Mesendoderm (in vitro differentiated cells): Measurements from ENCODE around the gene LRP8.

Experiments used
- DNase-seq: peaks from one replicate; pipeline ENCODE4 v3.0.0; 2013
- H2AK5ac ChIP-seq: 2 replicates; pipeline ENCODE4 v1.6.1; 2013; ENCODE audit warnings: low read length, inconsistent platforms
- H2BK120ac ChIP-seq: 2 replicates; pipeline ENCODE4 v1.6.1; 2013; ENCODE audit warnings: low read depth, mild to moderate bottlenecking, low read length, moderate library complexity, mixed read lengths
- H2BK15ac ChIP-seq: replicated peaks from 2 replicates; pipeline ENCODE4 v1.6.1; 2013; ENCODE audit warnings: low read depth, mild to moderate bottlenecking, moderate library complexity
- H2BK5ac ChIP-seq: 2 replicates; pipeline ENCODE4 v1.6.1; 2013; ENCODE audit warnings: low read length, inconsistent platforms
- H3K18ac ChIP-seq: 2 replicates; pipeline ENCODE4 v1.6.1; 2013; ENCODE audit warnings: mild to moderate bottlenecking, low read length, mixed read lengths
- H3K23ac ChIP-seq: one replicate; pipeline ENCODE4 v1.6.1; 2013; ENCODE audit warnings: low read length
- H3K27ac ChIP-seq: 2 replicates; pipeline ENCODE4 v1.5.1; 2013; ENCODE audit warnings: low read depth, mild to moderate bottlenecking, inconsistent platforms, low read length, moderate library complexity
- H3K27me3 ChIP-seq: 2 replicates; pipeline ENCODE4 v1.6.1; 2013; ENCODE audit warnings: low read length, control low read depth, mild to moderate bottlenecking, inconsistent platforms; ENCODE audit not compliant: insufficient read depth, poor library complexity
- H3K36me3 ChIP-seq: 2 replicates; pipeline ENCODE4 v1.6.1; 2013; ENCODE audit warnings: low read length, inconsistent platforms; ENCODE audit not compliant: control insufficient read depth, insufficient read depth
- H3K4ac ChIP-seq: one replicate; pipeline ENCODE4 v1.6.1; 2013; ENCODE audit warnings: low read depth, mild to moderate bottlenecking, low read length, moderate library complexity
- H3K4me1 ChIP-seq: 2 replicates; pipeline ENCODE4 v1.6.1; 2013; ENCODE audit warnings: low read depth, low read length, inconsistent platforms; ENCODE audit not compliant: control insufficient read depth
- H3K4me2 ChIP-seq: 2 replicates; pipeline ENCODE4 v1.6.1; 2013; ENCODE audit warnings: low read length
- H3K4me3 ChIP-seq: 2 replicates; pipeline ENCODE4 v1.5.1; 2013; ENCODE audit warnings: mild to moderate bottlenecking, low read length
- H3K56ac ChIP-seq: one replicate; pipeline ENCODE4 v1.6.1; 2013; ENCODE audit warnings: low read length
- H3K79me1 ChIP-seq: 2 replicates; pipeline ENCODE4 v1.6.1; 2013; ENCODE audit warnings: low read length, inconsistent platforms
- H3K79me2 ChIP-seq: 2 replicates; pipeline ENCODE4 v1.6.1; 2013; ENCODE audit warnings: mild to moderate bottlenecking, low read length; ENCODE audit not compliant: control insufficient read depth, insufficient read depth
- H3K9ac ChIP-seq: 2 replicates; pipeline ENCODE4 v1.6.1; 2013; ENCODE audit warnings: low read length, inconsistent platforms
- H4K5ac ChIP-seq: one replicate; pipeline ENCODE4 v1.6.1; 2013; ENCODE audit warnings: low read length
- H4K8ac ChIP-seq: one replicate; pipeline ENCODE4 v1.6.1; 2013; ENCODE audit warnings: low read depth, mild to moderate bottlenecking, control low read depth, low read length, moderate library complexity
- WGBS: extraction: QIAGEN DNeasy Blood & Tissue Kit; methylation state at CpG from one replicate; pipeline ENCODE4 v1.1.7; 2013; ENCODE audit warnings: low lambda C conversion rate, missing lambda C conversion rate; ENCODE audit not compliant: insufficient coverage; ENCODE audit errors: extremely low coverage; 5-methylcytosine and 5-hydroxymethylcytosine counted together

Gene LRP8

DNA sequence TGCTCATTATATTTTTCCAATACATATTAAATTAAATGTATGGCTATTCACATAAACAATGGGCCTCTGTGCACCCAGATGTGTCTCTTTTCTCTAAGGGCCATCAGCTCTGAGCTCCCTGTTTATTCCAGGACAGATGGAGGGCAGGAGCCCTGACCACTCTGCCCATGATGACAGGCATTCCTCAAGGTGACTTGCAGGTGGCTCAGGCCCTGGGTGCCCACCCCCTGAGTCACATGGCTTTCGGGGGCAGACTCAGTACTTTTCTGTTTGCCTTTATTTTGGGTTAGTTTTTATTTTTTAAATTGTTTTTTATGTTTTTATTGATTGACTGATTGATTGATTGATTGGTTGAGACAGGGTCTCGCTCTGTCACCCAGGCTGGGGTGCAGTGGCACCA lies 6.4 kb upstream of the LRP8 start:
- H2BK5ac ChIP-seq = no peak overlapping the region
- H3K9ac ChIP-seq = no peak overlapping the region
- H4K5ac ChIP-seq = no peak overlapping the region
- H3K79me1 ChIP-seq = no peaks in the 10 kb centered on the region
- no peaks in the 10 kb centered on the region for H3K36me3 ChIP-seq
- H3K4me3 ChIP-seq = no peak overlapping the region
- H3K23ac ChIP-seq = no peak overlapping the region
- no peak overlapping the region for H2BK120ac ChIP-seq
- no peak for DNase-seq
- no peak overlapping the region for H3K56ac ChIP-seq
- H3K18ac ChIP-seq = no peak overlapping the region
- no CpG with 5 or more reads among the region's 2 CpGs for WGBS
- no peaks in the 10 kb centered on the region for H3K79me2 ChIP-seq
- no peaks in the 10 kb centered on the region for H3K27me3 ChIP-seq
- peaks cover 3% of the 10 kb centered on the region for H3K4me1 ChIP-seq
- H2AK5ac ChIP-seq = no peak overlapping the region
- no peak overlapping the region for H3K4ac ChIP-seq
- no peak overlapping the region for H2BK15ac ChIP-seq
- H3K4me2 ChIP-seq = no peak overlapping the region
- no peak overlapping the region for H3K27ac ChIP-seq
- no peak overlapping the region for H4K8ac ChIP-seq

GRCh38 chr1:53332833-53333232 lies 5.0 kb upstream of the LRP8 start:
- no peak overlapping the region for H3K23ac ChIP-seq
- no peaks in the 10 kb centered on the region for H3K79me1 ChIP-seq
- H2BK5ac ChIP-seq = no peak overlapping the region
- peaks cover 5% of the 10 kb centered on the region for H3K4me1 ChIP-seq
- no peak overlapping the region for H3K9ac ChIP-seq
- H3K56ac ChIP-seq = no peak overlapping the region
- H2AK5ac ChIP-seq = no peak overlapping the region
- no peak overlapping the region for H3K18ac ChIP-seq
- no peak overlapping the region for H4K5ac ChIP-seq
- H3K36me3 ChIP-seq = no peaks in the 10 kb centered on the region
- H3K27me3 ChIP-seq = no peaks in the 10 kb centered on the region
- no peak overlapping the region for H3K4me3 ChIP-seq
- H3K27ac ChIP-seq = no peak overlapping the region
- no peak for DNase-seq
- no peak overlapping the region for H2BK120ac ChIP-seq
- no peak overlapping the region for H3K4ac ChIP-seq
- no CpG with 5 or more reads among the region's 3 CpGs for WGBS
- H4K8ac ChIP-seq = no peak overlapping the region
- H2BK15ac ChIP-seq = no peak overlapping the region
- no peaks in the 10 kb centered on the region for H3K79me2 ChIP-seq
- H3K4me2 ChIP-seq = no peak overlapping the region

GRCh38 chr1:53332186-53332564 lies 4.3 kb upstream of the LRP8 start:
- no peak overlapping the region for H3K18ac ChIP-seq
- no peak overlapping the region for H3K56ac ChIP-seq
- H2BK5ac ChIP-seq = no peak overlapping the region
- H3K23ac ChIP-seq = no peak overlapping the region
- H3K9ac ChIP-seq = no peak overlapping the region
- peaks cover under 1% of the 10 kb centered on the region for H3K79me2 ChIP-seq
- H2BK15ac ChIP-seq = no peak overlapping the region
- H3K27ac ChIP-seq = no peak overlapping the region
- H3K36me3 ChIP-seq = no peaks in the 10 kb centered on the region
- H3K4me3 ChIP-seq = no peak overlapping the region
- H2BK120ac ChIP-seq = no peak overlapping the region
- whole genome bisulfite sequencing = no CpG with 5 or more reads among the region's 3 CpGs
- H3K27me3 ChIP-seq = no peaks in the 10 kb centered on the region
- no peak overlapping the region for H4K5ac ChIP-seq
- no peak for DNase-seq
- H3K4ac ChIP-seq = no peak overlapping the region
- H3K4me2 ChIP-seq = no peak overlapping the region
- H3K79me1 ChIP-seq = no peaks in the 10 kb centered on the region
- H4K8ac ChIP-seq = no peak overlapping the region
- H3K4me1 ChIP-seq = peaks cover 5% of the 10 kb centered on the region
- no peak overlapping the region for H2AK5ac ChIP-seq

DNA sequence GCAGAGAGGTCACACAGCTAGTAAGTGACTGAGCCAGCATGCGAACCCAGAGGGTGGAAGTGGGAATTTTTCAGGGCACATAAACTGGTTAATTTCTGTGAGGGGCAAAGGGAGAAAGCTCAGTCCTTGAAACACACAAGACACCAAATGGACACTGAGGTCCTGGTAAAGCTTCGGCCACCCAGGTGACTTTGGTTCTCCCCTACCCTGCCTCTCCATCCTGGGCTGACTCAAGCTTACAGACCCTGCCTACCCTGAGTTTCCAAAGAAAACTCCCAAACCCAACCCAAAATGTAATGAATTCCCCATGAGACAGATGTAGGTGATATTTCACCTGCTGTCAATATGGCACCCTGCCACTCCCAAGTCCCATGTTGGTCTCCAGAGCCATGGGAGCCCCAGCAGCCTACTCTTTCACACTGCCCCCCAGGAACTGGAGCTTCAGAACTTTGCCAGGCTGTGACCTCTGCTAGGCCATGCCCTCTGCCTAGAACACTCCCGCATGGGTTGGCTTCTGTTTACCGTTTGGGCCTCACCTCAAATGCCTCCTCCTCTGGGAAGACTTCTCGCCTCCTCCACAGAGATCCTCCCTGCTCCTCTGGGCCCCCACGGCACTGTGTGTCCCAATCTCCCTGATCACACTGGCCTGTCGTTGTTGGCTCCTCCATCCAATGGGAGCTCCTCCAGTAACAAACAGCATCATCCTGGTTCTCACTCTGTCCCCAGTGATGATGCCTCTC lies 3.7 kb upstream of the LRP8 start:
- Histone ChIP-seq H3K4me3 (no peak overlapping the region), H3K18ac (no peak overlapping the region), H2BK5ac (no peak overlapping the region), H3K79me2 (peaks cover 6% of the 10 kb centered on the region), H2AK5ac (no peak overlapping the region), H3K36me3 (no peaks in the 10 kb centered on the region), H4K5ac (no peak overlapping the region), H2BK120ac (no peak overlapping the region), H3K4ac (no peak overlapping the region), H4K8ac (no peak overlapping the region), H2BK15ac (no peak overlapping the region), H3K4me2 (no peak overlapping the region), H3K4me1 (peaks cover 5% of the 10 kb centered on the region), H3K27ac (no peak overlapping the region), H3K27me3 (no peaks in the 10 kb centered on the region), H3K56ac (no peak overlapping the region), H3K79me1 (peaks cover 2% of the 10 kb centered on the region), H3K23ac (no peak overlapping the region), H3K9ac (no peak overlapping the region)
- WGBS = no CpG with 5 or more reads among the region's 7 CpGs
- no peak for DNase-seq

DNA sequence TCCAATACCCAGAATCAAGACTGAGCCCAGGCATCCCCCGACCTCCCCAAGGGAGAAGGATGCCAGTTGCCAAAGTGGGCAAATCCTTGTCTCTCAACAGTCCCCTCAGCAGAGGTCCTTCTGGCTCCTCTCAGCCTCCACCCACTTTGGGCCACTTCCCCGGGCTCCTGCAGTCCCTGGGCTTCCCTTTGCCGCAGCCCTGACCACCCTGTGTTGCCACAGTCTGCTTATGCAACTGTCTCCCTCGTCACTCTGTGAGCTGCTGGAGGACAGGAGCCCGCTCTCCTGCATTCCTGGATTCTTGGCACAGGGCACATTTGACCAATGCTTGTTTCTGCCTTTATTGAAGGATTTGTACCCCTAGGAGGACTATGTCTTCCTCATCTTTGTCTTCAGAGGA lies 2.9 kb upstream of the LRP8 start:
- peaks cover 3% of the 10 kb centered on the region for H3K79me1 ChIP-seq
- no peak overlapping the region for H3K18ac ChIP-seq
- H3K9ac ChIP-seq = no peak overlapping the region
- peaks cover 9% of the 10 kb centered on the region for H3K79me2 ChIP-seq
- no peak for DNase-seq
- peaks cover 5% of the 10 kb centered on the region for H3K4me1 ChIP-seq
- H3K36me3 ChIP-seq = no peaks in the 10 kb centered on the region
- H3K4ac ChIP-seq = no peak overlapping the region
- no peak overlapping the region for H4K8ac ChIP-seq
- H4K5ac ChIP-seq = no peak overlapping the region
- H3K23ac ChIP-seq = no peak overlapping the region
- no peak overlapping the region for H3K56ac ChIP-seq
- no peak overlapping the region for H3K4me3 ChIP-seq
- no peak overlapping the region for H2BK15ac ChIP-seq
- no peak overlapping the region for H3K27ac ChIP-seq
- no CpG with 5 or more reads among the region's 5 CpGs for WGBS
- H2BK5ac ChIP-seq = no peak overlapping the region
- H2BK120ac ChIP-seq = no peak overlapping the region
- no peak overlapping the region for H3K4me2 ChIP-seq
- H3K27me3 ChIP-seq = no peaks in the 10 kb centered on the region
- H2AK5ac ChIP-seq = no peak overlapping the region
